DND-41 (cell line): ENCODE measurements around the gene DTWD1.
"Not testable (repeated sequence)": the region's sequence is repeated elsewhere in the genome, so short reads cannot be mapped to it uniquely, and the experiment has no call there.

Experiments
- ATAC-seq: fragments of 200-7000 bp; cut with Tn5 transposase; 3 replicates; pipeline ENCODE4 v1.9.1; 2021; ENCODE audit warnings: low read depth; ENCODE audit not compliant: insufficient read depth
- DNase-seq: peaks from one replicate; pipeline ENCODE4 v3.0.0-alpha.2; 2020
- H2AFZ ChIP-seq: 2 replicates; pipeline ENCODE4 v1.6.0; 2012; ENCODE audit warnings: low read depth, low read length
- H3K27ac ChIP-seq: 2 replicates; pipeline ENCODE4 v1.5.1; 2012; ENCODE audit warnings: low read length, inconsistent platforms
- H3K27me3 ChIP-seq: fragments of 200-600 bp; sonication (generic); 2 replicates; pipeline ENCODE4 v1.6.0; 2012; ENCODE audit warnings: low read length, mild to moderate bottlenecking, inconsistent platforms; ENCODE audit not compliant: insufficient read depth, poor library complexity
- H3K36me3 ChIP-seq: 2 replicates; pipeline ENCODE4 v1.5.1; 2012; ENCODE audit warnings: low read length, inconsistent platforms; ENCODE audit not compliant: insufficient read depth
- H3K4me1 ChIP-seq: 2 replicates; pipeline ENCODE4 v1.5.1; 2012; ENCODE audit warnings: mild to moderate bottlenecking, low read length; ENCODE audit not compliant: insufficient read depth
- H3K4me2 ChIP-seq: 2 replicates; pipeline ENCODE4 v1.6.0; 2012; ENCODE audit warnings: mild to moderate bottlenecking, moderate library complexity, low read length, inconsistent platforms; ENCODE audit not compliant: insufficient read depth
- H3K4me3 ChIP-seq, 2 experiments: fragments of 200-600 bp in 1 of 2; shearing (Covaris generic) in 1 of 2; 2 replicates each; pipeline ENCODE4 v1.5.1; 2012 to 2016; ENCODE audit warnings: inconsistent platforms in 2 of 2, low read length in 2 of 2, mild to moderate bottlenecking in 2 of 2, low read depth in 1 of 2, moderate library complexity in 1 of 2
- H3K79me2 ChIP-seq: 2 replicates; pipeline ENCODE4 v1.6.0; 2012; ENCODE audit warnings: low read length, inconsistent platforms; ENCODE audit not compliant: insufficient read depth
- H3K9ac ChIP-seq: 2 replicates; pipeline ENCODE4 v1.6.0; 2012; ENCODE audit warnings: low read depth, mild to moderate bottlenecking, inconsistent platforms, low read length, moderate library complexity
- H3K9me3 ChIP-seq: 2 replicates; pipeline ENCODE4 v1.5.1; 2012; ENCODE audit warnings: low read length, moderate library complexity, mild to moderate bottlenecking, inconsistent platforms; ENCODE audit not compliant: insufficient read depth, severe bottlenecking
- H4K20me1 ChIP-seq: 2 replicates; pipeline ENCODE4 v1.6.0; 2012; ENCODE audit warnings: low read length; ENCODE audit not compliant: insufficient read depth
- CTCF ChIP-seq: IDR thresholded peaks from 2 replicates; pipeline ENCODE4 v1.5.1; 2012; ENCODE audit warnings: borderline replicate concordance, low read length, moderate library complexity, mild to moderate bottlenecking; ENCODE audit not compliant: poor library complexity, severe bottlenecking; ENCODE audit errors: extremely low read depth
- EZH2 ChIP-seq: IDR thresholded peaks from 3 replicates; pipeline ENCODE4 v1.6.1; 2012; ENCODE audit warnings: borderline replicate concordance, low read depth, mild to moderate bottlenecking, moderate library complexity, low read length, inconsistent platforms; ENCODE audit not compliant: severe bottlenecking

The DTWD1 gene

DNA sequence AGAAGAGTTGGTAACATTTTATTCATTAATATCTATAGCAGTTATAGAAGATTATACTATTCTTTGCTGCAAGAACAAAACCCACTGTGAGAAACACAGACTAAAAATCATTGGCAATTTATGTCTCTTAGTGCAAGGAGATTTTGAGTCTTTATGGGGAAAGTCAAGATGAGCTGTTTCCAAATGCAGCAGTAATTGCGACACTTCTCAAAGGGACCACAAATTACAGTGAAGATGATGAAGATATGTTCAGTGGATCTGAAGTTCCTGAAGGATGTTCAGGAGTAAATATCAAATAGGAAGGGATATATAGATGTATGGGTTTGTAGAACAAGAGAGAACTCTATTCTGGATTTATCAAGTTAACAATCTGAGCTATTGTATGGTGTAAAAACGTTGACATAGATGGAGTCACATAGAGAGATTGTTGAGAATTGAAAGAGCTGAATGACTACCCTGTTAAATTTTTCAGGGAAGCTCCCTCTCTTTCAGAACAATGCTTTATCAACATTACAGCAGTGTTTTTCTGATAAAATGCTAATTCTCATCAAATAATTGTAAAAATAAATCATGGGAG is 71.8 kb downstream of the DTWD1 start:
- no peak overlapping the region for H3K9ac ChIP-seq
- H2AFZ ChIP-seq, result no peak overlapping the region
- no peaks in the 10 kb centered on the region for H3K4me1 ChIP-seq
- TF ChIP-seq CTCF, result no peak
- TF ChIP-seq EZH2, result no peak
- H3K4me3 ChIP-seq, result no peak overlapping the region
- no peak overlapping the region for H3K4me2 ChIP-seq
- H3K36me3 ChIP-seq, result no peaks in the 10 kb centered on the region
- DNase-seq (no peak), ATAC-seq (no peak)
- H3K27me3 ChIP-seq, result no peaks in the 10 kb centered on the region
- no peaks in the 10 kb centered on the region for H4K20me1 ChIP-seq
- H3K9me3 ChIP-seq, result no peaks in the 10 kb centered on the region
- H3K79me2 ChIP-seq, result no peaks in the 10 kb centered on the region
- no peak overlapping the region for H3K27ac ChIP-seq

GRCh38 chr15:49693498-49693897 is 72.7 kb downstream of the DTWD1 start:
- no peak for DNase-seq
- Histone ChIP-seq H4K20me1 (no peaks in the 10 kb centered on the region), H2AFZ (no peak overlapping the region), H3K9me3 (no peaks in the 10 kb centered on the region), H3K79me2 (no peaks in the 10 kb centered on the region), H3K36me3 (no peaks in the 10 kb centered on the region), H3K9ac (no peak overlapping the region), H3K4me2 (no peak overlapping the region), H3K4me3 (no peak overlapping the region), H3K4me1 (no peaks in the 10 kb centered on the region), H3K27me3 (no peaks in the 10 kb centered on the region), H3K27ac (no peak overlapping the region)
- no peak for ATAC-seq
- no peak for TF ChIP-seq CTCF
- TF ChIP-seq EZH2, result no peak

DNA sequence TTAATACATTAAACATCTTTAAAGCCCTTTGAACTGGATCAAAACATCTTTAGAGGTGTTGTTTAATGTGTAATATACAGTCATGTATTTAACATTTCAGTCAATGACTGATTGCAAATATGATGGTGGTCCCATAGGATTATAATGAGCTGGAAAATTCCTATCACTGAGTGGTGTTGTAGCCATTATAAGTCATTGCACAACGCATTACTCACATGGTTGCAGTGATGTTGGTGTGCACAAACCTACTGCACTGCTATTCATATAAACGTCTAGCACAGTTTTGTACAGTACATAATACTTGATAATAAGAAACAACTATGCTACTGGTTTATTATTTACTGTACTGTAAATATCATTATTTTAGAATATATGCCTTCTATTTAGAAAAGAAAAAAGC is 75.6 kb downstream of the DTWD1 start:
- Histone ChIP-seq H3K4me2 (no peak overlapping the region), H3K9me3 (no peaks in the 10 kb centered on the region), H3K27ac (no peak overlapping the region), H3K4me1 (no peaks in the 10 kb centered on the region), H2AFZ (no peak overlapping the region), H4K20me1 (no peaks in the 10 kb centered on the region), H3K27me3 (no peaks in the 10 kb centered on the region), H3K36me3 (no peaks in the 10 kb centered on the region), H3K9ac (no peak overlapping the region), H3K79me2 (no peaks in the 10 kb centered on the region), H3K4me3 (no peak overlapping the region)
- DNase-seq (no peak), ATAC-seq (no peak)
- TF ChIP-seq EZH2 (no peak), CTCF (no peak)

DNA sequence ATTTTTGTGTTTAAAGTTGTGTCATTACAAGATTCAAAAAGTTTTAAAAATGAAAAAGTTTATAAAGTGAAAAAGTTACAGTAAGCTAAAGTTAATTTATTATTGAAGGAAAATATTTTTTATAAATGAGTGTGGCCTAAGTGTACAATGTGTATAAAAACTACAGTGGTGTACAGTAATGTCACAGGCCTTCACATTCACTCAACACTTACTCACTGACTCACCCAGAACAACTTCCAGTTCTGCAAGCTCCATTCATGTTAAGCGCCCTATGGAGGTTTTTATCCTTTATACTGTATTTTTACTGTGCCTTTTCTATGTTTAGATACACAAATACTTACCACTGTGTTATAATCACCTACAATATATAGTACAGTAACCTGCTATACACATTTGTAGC is 76.3 kb downstream of the DTWD1 start:
- Histone ChIP-seq H3K27ac (no peak overlapping the region), H4K20me1 (no peaks in the 10 kb centered on the region), H3K27me3 (no peaks in the 10 kb centered on the region), H3K4me1 (no peaks in the 10 kb centered on the region), H3K9me3 (no peaks in the 10 kb centered on the region), H3K36me3 (no peaks in the 10 kb centered on the region), H3K4me3 (no peak overlapping the region), H3K9ac (no peak overlapping the region), H3K79me2 (no peaks in the 10 kb centered on the region), H2AFZ (no peak overlapping the region), H3K4me2 (no peak overlapping the region)
- DNase-seq, result no peak
- no peak for ATAC-seq
- TF ChIP-seq CTCF, result no peak
- no peak for TF ChIP-seq EZH2

DNA sequence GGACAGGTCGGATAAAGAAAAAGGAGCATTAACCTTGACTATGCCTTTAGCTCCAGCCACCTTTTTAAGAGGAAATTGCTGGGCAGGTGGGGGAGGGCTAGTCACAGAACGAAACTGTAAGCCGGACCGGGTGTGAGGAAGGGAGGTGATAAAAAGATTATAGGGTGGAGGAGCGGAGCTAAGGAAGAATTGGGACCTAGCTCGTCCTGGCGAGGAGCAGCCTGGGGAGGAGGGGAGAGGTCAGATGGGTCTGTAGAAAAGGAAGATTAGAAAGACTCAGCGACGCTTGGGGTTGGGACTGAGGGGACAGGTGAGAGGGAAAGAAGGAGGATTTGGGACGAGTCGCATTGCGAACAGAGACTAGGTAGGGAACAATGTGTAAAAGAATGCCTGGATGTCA is 82.1 kb downstream of the DTWD1 start:
- not testable (repeated sequence) for H3K27me3 ChIP-seq, H3K79me2 ChIP-seq, DNase-seq, H4K20me1 ChIP-seq, H3K9me3 ChIP-seq, H3K4me3 ChIP-seq, H3K27ac ChIP-seq, H3K36me3 ChIP-seq, H2AFZ ChIP-seq, H3K4me1 ChIP-seq, H3K9ac ChIP-seq, ATAC-seq, H3K4me2 ChIP-seq
